GM21529 (cell line): ENCODE results near the gene NBPF19.
"Not testable (repeated sequence)": the region's sequence is repeated elsewhere in the genome, so short reads cannot be mapped to it uniquely, and the experiment has no call there.

Experiments
- ATAC-seq: cut with Tn5 transposase; IDR thresholded peaks from one replicate; pipeline ENCODE4 v1.9.1; 2021; ENCODE audit not compliant: unreplicated experiment

The NBPF19 gene, protein sequence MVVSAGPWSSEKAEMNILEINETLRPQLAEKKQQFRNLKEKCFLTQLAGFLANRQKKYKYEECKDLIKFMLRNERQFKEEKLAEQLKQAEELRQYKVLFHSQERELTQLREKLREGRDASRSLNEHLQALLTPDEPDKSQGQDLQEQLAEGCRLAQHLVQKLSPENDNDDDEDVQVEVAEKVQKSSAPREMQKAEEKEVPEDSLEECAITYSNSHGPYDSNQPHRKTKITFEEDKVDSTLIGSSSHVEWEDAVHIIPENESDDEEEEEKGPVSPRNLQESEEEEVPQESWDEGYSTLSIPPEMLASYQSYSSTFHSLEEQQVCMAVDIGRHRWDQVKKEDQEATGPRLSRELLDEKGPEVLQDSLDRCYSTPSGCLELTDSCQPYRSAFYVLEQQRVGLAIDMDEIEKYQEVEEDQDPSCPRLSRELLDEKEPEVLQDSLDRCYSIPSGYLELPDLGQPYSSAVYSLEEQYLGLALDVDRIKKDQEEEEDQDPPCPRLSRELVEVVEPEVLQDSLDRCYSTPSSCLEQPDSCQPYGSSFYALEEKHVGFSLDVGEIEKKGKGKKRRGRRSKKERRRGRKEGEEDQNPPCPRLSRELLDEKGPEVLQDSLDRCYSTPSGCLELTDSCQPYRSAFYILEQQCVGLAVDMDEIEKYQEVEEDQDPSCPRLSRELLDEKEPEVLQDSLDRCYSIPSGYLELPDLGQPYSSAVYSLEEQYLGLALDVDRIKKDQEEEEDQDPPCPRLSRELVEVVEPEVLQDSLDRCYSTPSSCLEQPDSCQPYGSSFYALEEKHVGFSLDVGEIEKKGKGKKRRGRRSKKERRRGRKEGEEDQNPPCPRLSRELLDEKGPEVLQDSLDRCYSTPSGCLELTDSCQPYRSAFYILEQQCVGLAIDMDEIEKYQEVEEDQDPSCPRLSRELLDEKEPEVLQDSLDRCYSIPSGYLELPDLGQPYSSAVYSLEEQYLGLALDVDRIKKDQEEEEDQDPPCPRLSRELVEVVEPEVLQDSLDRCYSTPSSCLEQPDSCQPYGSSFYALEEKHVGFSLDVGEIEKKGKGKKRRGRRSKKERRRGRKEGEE (N-terminal part only)

DNA sequence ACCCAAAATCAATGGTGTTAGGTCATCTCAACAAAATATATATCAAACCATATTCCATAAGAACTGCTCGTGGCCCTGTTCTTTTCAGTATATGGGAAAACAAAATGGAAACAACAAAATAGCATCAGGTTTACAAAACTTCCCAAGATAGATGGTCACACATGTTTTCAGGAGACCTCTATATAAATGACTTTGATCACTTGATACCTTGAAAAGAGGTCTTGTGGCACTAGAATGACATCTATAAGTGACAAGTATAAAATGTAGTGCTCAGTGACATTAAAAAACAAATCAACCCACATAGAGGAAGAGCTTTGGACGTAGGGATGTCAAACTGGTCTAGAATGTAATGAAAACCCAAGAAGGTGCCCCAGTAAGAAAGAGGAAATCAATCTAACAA, at the start of gene NBPF19:
TSS of gene NBPF19 (plus strand) at position 301 of the 400 bp plus-strand sequence. CDS start 888 bp downstream, outside the sequence.
- ATAC-seq, result not testable (repeated sequence)

DNA sequence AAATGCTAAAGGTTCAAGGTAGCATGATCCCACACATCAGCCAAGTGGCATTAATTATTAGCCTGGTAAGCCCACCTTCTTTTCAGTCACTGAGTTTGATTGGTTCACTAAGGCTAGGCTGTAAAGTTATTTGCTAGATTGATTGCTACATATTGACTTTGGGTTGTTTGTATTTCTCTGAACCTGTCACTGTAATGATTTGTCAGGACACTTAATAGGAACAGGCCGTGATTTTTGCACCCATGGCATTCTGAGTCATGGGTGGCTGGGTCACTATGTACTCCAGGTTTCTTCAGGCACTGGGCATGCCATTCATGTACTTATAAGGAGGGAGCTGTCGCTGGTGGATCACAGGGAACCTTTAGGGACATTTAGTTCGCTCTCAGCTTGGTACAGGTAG, 46.5 kb upstream of the NBPF19 start:
- ATAC-seq, result not testable (repeated sequence)

DNA sequence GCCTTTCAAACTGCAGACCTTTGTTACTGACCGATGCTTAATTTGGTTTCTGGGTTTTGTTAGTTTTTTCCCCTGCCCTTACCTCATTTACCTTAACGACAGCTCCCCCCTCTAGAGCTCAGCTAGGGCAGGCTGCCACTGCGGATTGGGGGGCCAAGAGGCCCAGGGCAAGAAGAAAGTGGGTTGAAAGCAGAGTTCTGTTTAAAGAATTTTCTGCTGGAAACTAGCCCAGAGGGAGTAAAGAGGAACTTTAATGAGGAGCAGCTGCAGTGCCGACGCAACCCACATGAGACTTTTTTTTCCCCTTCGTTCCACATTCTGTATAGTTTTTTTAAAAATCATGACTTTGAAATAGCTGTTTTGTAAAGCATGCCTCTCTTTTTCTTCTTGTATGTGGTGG, 29.4 kb upstream of the NBPF19 start:
- not testable (repeated sequence) for ATAC-seq

DNA sequence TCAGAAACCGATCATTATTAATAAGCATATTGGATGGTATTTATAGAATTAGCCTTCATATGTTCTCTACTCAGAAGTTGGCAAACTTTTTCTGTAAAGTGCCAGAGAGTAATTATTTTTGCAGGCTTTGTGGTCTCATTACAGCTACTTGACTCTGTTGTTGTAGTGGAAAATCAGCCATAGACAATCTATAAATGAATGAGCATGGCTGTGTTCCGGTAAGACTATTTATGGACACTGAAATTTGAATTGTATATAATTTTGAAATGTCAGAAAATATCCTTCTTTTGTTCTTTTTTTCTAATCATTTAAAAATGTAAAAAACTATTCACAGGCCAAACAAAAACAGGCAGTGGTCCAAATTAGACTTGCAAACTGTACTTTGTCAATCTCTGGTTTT, 22.6 kb upstream of the NBPF19 start:
- ATAC-seq, result not testable (repeated sequence)

DNA sequence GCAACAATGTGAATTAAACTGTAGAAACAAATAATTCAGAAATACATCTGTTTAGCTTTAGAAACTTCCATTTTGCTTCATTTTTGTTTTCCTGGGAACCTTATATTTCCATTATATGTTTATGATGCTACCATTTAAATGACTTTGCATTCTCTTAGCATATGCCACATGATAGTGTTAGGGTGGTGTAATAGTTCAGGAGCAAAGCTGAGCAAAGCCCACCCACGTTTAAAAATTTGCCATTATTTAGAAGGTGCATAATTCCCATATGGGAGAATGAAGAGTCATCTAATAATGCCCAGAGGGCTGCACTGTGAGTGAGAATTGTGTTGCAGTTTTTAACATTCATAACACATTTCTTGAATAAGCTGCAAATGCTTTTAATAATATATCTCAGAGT, 22.2 kb upstream of the NBPF19 start:
- not testable (repeated sequence) for ATAC-seq

DNA sequence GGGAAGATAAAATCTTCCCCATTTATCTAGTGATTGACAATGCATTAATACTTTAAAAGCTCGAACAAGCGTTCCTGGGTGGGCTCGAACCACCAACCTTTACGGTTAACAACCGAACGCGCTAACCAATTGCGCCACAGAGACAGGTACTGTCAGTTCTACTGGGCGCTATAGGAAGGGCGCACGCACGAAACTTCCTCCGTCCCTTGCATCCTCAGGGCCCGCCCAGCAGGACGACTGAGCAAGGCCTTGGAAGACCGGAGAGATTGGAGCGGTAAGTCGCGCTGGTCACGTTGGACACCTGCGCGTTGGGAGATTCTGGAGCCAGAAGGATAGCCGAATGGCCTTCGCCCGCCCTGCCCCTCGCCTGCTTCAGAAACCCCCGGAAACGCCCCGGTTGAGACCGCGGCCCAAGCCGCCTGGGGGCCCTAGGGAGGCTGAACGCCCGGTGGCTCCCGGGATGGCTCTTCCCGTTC, 83.5 kb downstream of the NBPF19 start:
- ATAC-seq, result not testable (repeated sequence)

DNA sequence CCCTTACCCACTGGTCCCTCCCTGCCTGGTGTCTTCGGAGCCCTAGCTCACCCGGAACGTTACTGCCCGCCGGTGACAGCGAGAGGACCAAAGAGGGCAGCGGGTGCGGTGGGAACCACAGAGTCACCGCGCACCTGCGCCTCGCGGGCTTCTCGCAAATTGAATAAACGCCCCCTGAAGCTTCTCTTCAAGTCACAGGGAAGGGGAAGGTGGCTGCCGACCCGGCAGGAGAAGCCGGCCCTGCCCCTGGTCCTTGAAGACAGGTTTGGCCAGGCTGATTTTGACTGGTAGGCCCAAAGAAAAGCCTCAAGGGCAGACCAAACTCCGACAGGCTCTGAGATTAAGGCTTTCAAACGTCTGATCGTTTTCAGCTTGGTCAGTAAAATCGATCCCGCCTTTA, 87.0 kb downstream of the NBPF19 start:
- ATAC-seq, result not testable (repeated sequence)

DNA sequence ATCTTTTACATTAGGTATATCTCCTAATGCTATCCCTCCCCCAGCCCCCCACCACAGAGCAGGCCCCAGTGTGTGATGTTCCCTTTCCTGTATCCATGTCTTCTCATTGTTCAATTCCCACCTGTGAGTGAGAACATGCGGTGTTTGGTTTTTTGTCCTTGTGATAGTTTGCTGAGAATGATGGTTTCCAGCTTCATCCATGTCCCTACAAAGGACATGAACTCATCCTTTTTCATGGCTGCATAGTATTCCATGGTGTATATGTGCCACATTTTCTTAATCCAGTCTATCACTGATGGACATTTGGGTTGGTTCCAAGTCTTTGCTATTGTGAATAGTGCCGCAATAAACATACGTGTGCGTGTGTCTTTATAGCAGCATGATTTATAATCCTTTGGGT, 90.6 kb downstream of the NBPF19 start:
- ATAC-seq, result not testable (repeated sequence)

DNA sequence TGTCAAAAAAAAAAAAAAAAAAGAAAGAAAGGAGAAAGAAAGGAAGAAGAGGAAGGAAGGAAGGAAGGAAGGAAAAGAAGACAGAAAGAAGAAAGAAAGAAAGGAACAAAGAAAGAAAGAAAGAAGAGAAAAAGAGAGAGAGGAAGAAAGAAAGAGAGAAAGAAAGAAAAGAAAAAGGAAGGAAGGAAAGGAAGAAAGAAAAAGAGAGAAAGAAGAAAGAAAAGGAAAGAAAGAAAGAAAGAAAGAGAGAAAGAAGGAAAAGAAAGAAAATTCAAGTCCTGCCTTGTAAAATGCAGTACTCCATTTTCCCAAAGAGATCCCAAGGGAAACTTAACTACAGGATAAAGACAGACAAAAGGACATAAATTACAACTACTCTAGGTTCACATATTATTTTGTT, 97.9 kb downstream of the NBPF19 start:
- not testable (repeated sequence) for ATAC-seq

DNA sequence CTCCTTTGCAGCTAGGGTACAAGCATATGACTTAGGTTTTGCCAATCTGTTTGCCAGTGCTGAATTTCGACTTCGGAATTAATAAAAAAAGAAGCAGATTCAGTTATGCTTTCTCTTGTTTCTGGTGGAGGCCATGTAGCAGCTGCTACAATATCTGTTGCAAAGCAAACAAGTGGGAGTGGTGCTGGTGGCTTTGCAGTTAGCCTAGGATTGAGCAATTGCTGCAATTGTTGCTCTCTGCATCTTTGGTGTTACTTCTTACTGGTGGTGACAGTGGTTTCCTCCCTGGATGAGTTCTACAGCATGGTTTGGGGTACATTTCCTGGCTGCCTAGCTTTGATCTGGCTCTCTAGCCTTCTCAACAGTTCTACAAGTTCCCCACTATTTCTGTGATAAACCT, 110.7 kb downstream of the NBPF19 start:
- ATAC-seq, result not testable (repeated sequence)
